SKM-1 treated with dmso at 0.1 percent for 144 hours (cell line): Measurements from ENCODE around the gene ATP5F1E.
"Not testable (repeated sequence)": the region's sequence is repeated elsewhere in the genome, so short reads cannot be mapped to it uniquely, and the experiment has no call there.

Experiments used
- DNase-seq: peaks from one replicate; lab custom pipeline; 2025; ENCODE audit not compliant: unreplicated experiment; lab: John Stamatoyannopoulos, UW

ATP5F1E gene

DNA sequence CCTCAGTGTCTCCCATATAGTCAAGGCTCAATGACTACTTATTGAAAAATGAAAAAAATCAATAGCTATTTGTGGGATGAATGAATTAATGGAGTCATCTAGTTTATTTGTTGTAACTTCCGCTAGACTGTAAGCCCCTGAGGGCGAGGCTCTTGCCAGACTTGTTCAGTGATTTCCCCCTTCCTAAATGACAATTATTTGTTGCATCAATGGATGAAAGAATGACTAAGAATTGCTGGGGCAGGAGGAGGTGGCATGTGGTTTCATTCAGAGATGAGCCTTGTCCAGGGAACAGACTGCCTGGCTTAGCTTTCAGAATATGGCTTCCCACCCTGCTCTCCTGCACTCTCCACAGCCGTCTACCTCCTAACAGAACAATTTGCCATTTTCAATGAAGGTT is 11.6 kb upstream of the ATP5F1E start:
- no peak for DNase-seq

GRCh38 chr20:59042796-59043631 is 10.9 kb upstream of the ATP5F1E start:
- peak; percentile 93 for DNase-seq

DNA sequence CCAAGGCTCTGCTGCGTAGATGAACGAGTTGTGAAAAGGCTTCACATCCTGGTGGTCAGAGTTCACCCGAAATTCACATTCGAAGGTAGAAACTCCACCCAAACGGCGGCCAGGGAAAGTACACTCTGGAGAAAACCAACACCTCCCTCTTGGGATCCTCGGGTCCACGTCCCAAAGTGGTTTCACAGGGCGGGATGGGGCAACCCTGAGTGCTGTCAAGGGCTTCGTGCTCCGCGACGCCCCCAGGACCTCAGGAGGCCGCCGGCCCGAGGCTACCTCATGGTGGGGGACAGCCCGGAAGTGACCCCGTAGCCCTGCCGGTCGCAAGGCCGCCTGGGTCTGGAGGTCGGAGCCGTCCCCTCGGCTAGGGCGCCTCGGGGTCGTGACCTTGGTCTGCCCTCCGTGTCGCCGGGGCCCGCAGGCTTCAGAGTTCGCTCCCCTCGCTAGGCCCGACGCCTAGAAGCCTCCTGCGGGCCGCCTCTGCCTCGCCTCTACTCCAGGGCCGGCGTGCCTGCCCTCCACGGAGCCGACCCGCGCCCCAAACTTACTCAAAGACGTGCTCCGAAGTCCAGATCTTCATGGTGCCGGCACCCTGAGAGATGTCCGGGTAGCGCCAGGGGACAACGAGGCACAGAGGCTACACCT is 10.1 kb upstream of the ATP5F1E start, which contains the start of gene PRELID3B:
Gene PRELID3B, minus strand, starts transcription at position 636 of the 645 bp plus-strand sequence. Its CDS starts 56 bp downstream, at position 580.
- DNase-seq: no peak

DNA sequence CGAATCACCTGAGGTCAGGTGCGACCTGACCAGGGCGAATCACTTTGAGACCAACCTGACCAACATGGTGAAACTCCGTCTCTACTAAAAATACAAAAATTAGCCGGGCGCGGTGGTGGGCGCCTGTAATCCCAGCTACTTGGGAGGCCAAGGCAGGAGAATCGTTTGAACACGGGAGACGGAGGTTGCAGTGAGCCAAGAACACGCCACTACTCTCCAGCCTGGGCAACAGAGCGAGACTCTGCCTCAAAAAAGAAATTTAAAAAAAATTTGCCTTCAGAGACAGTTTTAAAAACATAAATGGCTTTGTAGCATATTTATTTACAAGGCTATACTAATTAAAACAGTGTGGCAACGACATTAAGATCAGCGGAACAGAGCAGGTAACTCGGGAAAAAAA is 9.4 kb upstream of the ATP5F1E start:
- not testable (repeated sequence) for DNase-seq

- no peak for DNase-seq
Observed at GRCh38 chr20:59040667-59041066, 8.5 kb upstream of the ATP5F1E start.

DNA sequence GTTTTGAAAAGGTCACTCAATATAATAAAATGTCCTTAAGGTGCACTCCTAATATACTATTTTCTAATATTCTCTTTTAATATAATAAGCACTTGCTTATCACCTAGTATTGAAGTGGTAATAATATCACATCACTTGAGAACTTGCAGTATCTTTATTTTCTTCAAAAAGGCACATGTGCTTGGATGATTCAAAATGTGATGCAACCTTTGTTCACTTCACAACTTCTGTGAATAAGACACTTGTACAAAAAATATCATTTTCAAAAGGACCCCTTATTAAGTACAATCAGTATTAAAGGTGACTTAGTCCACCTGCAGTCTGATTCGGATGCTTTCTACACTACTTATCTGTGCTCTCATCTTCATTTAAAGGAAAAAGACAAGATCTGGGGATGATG is 7.1 kb upstream of the ATP5F1E start:
- no peak for DNase-seq

- no peak for DNase-seq
Observed at GRCh38 chr20:59037386-59037785, 5.3 kb upstream of the ATP5F1E start.

DNA sequence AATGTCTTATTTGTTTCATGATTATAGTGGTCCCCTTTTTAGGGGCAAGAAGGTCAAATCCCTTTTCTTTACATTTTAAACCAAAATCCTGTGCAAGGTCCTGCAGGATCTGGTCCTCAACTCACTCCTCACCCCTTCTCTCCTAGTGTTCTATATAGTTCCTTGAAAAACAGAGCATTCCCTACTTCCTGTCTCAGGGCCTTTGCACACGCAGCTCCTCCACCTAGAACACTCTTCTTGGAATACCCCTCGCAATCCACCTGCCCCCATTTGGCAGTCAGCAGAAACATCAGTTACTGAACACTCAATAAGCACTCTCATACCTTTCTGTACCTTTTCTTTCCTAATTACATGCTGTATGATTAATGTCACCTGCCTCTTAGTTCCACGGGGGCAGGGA is 3.2 kb upstream of the ATP5F1E start:
- DNase-seq: no peak

GRCh38 chr20:59033616-59034165 is 1.6 kb upstream of the ATP5F1E start:
- DNase-seq: no peak

DNA sequence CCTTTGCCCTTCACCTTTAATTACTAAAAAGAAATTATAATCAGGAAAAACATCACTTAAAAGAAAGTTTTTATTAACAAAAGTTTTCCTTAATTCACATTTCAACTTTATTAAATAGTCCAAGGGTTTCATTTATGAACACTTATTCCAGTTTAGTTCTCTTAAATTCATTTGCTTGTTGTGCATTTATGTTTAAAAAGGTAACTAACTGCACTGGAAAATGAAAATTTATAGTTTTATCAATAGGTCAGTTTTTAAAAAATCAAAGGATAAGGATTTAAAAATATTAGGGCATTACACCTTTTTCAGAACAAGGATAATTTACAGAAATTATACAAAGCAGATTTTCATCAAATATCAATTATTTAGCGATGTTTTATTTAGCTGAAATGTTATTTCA is 958 bp upstream of the ATP5F1E start:
- no peak for DNase-seq

DNA sequence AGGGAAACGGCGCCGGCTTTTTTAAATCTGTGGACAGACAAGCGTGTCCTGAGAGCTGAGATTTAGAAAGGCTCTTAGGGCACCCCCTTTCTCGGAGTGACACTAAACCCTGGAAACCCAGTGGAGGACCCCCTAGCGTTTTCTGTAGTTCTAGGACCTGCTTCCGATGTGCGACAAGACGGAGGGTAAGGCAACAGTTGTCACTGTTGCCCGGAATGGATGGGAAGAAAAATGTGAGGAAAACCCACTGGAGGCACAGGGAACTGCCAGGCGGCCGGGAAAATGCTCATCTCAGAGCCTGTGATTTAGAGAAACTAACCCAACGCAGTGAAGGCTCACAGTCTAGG is 551 bp upstream of the ATP5F1E start:
- no peak for DNase-seq

DNA sequence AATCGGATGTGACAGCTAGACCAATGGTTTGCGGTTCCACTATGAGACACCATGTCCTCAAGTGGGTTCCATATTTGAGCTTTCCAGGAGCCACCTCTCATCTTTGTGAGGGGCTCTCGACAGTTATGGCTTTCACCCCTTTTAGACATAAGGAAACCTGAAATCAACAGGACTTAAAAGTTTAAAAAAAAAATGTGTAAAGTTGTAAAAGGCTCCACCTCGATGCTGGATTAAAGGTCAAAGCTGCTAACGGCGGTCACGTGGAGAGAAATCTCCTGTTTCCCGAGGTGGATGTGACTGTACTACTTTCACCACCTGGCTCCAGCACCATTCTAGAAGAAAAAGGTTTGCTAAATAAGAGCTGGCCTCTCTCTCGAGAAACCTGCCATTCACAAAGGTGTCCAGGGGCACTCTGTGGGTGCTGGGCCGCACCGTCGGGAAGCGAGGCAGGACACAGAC is 542 bp downstream of the ATP5F1E start:
- no peak for DNase-seq

DNA sequence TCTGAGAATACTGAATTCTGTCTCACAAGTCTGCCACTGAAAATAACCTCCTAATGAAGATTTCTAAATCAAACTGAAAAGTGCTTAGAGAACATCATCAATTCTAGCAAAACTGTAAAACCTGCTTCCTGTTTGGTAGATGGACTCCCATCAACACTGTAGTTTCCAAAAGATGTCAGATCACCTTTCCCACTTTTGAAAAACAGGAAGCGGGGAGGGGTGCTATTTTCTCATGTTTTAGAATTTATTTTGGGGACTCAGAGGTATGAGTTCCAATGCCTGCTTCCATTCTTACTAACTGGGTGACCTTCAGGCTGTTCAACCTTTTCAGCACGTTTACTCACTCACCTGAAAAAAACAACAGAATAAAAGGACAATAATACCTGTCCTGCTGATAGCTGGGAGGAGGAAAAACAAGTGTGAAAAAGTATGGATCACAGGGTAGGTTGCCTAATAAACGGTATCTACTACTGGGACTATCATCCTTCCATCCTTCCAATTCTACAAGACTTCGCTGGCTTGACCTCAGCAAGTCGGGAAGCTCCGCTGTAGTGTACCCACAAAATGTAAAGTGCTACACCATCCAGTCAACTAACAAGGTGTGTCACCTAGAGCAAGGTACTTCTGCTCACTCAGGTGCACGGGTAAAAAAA is 1.1 kb downstream of the ATP5F1E start:
- no peak for DNase-seq

- no peak for DNase-seq
Observed at GRCh38 chr20:59028812-59029211, 3.3 kb downstream of the ATP5F1E start.

- DNase-seq: no peak
Observed at GRCh38 chr20:59027741-59028320, 4.3 kb downstream of the ATP5F1E start.

DNA sequence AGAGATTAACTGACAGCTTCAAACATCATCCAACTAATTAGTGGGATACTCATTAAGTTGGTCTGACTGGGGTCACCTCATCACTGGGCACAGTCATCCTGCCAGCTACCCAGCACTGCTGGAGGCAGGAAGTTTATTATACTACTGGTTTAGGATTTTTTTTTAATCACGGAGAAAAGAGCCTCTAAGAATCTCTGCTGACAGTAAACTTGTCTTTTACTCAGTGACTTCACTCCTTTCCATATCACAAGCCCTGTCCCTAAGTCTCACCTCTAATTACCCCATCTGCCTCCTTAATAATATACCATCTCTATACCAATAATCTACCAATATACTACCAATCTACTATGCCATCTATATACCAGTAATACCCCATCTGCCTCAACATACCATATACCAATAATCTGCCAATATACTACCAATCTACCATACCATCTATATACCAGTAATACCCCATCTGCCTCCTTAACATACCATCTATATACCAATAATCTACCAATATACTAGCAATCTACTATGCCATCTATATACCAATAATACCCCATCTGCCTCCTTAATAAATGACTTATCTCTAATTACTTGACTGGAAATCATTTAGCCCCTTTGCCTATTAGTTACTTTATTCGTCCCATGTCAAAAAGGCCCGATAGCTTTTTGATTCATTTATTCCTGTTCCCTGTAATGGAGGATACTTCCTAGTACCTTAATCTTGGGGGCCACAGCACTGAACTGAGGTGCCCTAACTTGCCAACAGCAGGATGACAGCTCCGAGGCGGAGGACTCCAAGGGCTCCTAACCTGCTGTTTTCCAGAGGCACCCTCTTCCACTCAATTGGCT is 5.0 kb downstream of the ATP5F1E start:
- DNase-seq: no peak

GRCh38 chr20:59025511-59025910 is 6.6 kb downstream of the ATP5F1E start:
- DNase-seq: no peak

- DNase-seq: no peak
Observed at GRCh38 chr20:59025086-59025485, 7.0 kb downstream of the ATP5F1E start.

DNA sequence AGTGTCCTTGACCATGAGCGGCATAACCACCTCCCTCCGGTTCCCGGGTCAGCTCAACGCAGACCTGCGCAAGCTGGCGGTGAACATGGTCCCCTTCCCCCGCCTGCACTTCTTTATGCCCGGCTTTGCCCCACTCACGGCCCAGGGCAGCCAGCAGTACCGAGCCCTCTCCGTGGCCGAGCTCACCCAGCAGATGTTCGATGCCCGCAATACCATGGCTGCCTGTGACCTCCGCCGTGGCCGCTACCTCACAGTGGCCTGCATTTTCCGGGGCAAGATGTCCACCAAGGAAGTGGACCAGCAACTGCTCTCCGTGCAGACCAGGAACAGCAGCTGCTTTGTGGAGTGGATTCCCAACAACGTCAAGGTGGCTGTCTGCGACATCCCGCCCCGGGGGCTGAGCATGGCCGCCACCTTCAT is 8.0 kb downstream of the ATP5F1E start:
- no peak for DNase-seq

DNA sequence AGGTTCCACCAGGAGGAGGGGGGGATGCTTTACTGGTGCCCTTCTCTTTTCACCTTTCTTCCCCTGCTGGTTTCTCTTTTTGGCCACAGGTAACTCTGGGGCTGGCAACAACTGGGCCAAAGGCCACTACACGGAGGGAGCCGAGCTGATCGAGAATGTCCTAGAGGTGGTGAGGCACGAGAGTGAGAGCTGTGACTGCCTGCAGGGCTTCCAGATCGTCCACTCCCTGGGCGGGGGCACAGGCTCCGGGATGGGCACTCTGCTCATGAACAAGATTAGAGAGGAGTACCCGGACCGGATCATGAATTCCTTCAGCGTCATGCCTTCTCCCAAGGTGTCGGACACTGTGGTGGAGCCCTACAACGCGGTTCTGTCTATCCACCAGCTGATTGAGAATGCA is 8.5 kb downstream of the ATP5F1E start:
- DNase-seq: no peak
